DMS53 treated with DMSO at 0.1 percent for 48 hours (cell line): ENCODE data around the gene SLC7A10.
"Not testable (repeated sequence)": the region's sequence is repeated elsewhere in the genome, so short reads cannot be mapped to it uniquely, and the experiment has no call there.

Experiments
- DNase-seq: peaks from one replicate; lab custom pipeline; 2025; ENCODE audit not compliant: unreplicated experiment; lab: John Stamatoyannopoulos, UW

The SLC7A10 gene

DNA sequence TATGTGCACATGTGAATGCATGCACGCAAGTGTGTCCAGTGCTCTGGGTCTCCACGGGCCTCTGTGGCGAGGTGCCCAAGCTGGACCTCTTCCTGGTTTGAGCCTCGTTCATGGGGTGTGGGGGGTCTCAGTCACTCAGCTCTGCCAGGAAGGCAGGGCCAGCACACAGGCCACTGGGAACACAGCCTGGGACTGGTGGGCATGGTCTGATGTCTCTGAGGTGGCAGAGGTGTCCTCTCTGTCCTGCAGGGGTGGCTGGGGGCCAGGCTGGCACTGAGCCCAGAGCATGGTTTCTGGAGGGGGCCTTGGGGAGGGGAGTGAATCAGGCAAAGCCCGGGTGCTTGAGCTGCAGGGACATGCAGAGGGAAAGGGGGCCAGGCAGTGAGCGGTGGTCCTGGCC lies 22.1 kb downstream of the SLC7A10 start:
- no peak for DNase-seq

DNA sequence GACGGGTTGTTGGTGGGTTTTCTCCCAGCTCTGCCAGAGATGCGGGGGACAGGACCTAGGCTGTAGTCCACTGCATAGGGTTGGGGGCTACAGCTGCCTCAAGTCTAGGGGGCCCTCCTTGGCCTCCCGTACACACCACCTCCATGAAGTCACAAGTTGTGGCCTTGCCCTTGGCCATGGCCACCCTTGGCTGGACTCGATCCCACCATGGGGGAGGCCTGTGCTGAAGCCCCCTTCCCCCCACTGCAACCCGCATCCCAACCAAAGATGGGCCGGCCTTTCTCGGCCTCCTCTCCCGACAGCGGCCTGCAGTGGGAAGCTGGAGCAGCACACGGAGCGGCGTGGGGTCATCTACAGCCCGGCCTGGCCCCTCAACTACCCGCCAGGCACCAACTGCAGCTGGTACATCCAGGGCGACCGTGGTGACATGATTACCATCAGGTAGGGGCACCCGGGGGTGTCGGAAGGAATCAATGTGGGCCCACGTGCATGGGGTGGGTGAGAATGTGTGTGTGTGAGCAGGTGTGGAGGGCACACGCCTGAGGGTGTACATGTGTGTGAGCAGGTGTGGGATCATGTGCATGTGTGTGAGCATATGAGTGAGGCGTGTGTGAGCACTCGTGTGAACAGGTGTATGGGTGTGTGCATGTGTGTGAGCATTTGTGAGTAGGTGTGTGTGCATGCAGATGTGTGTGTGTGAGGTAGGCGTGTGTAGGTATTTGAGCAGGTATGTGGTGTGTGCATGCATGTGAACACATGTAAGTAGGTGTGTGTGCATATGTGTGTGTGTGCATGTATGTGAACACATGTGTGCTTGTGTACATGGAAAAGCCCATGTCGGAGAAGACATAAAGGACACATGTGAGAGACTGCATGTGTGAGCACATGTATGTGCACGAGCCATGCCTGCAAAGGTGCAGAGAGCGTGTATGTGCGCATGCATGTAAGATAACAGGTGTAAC lies 22.8 kb downstream of the SLC7A10 start:
- no peak for DNase-seq

DNA sequence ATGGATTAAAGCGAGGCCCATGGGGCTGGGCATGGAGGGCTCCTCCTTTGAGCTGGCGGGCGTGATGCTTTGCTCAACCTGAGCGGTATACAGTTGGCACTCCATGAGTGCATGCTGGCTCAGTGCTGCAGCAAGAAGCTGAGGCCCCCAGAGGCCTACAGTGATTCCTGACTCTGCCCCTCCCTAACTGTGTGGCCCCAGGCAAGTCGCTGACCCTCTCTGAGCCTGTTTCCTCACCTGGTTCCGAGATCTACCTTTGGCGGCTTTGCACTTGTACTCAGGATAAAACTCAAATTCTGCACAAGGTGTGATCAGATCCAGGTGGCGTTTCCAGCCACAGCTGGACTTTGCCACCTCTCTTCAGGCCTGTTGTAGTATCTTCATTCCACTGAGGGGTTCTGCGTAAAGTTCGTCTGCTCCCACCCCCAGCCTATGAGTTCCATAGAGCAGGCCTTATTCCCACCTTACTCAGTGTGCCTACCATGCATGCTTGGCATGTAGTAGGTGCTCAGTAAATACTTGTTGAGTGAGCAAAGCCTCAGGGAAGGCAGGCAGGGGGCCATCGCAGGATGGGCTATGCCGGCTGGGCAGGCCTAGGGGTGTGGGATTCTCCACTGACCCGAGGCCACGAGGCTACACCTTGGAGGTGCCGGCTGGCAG lies 23.6 kb downstream of the SLC7A10 start:
- no peak for DNase-seq

GRCh38 chr19:33201473-33201872 lies 24.2 kb downstream of the SLC7A10 start:
- no peak for DNase-seq

DNA sequence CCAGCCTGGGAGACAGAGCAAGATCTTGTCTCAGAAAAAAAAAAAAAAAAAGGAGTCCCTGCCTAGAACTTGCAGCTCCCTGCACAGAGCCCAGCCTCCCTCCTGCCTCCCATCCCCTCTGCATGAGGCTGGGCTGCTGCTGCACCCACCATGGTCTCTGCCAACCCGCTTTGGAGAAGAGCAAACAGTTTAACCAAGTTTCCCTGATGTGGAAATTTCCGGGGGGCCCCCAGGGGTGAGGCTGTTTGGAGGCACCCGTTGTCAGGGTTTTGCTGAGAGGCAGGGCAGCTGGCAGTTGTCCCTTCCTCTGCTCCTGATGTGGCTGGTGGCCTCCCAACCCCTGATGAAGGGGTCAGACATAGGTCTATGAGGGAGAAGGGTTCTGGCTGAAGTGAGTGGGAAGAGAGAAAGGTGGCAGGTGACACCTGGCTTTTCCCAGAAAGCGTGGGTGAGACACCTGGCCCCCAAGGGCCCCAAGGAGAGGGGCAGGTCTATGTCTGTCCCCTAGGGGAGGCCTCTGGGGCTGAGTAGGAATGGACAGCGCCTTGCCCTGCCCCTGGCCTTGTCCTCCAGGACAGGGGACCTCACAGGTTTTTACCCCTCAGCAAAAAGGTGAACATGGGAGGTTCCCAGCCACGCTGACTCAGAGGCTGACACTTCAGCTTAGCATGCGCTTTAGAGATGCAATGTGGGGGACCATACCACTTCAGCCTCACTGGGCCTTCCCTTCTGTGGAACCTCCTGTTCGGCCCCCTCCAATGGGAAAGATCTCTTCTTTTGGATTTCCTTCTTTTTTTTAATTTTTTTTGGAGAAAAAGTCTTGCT lies 26.0 kb downstream of the SLC7A10 start:
- DNase-seq: no peak

- DNase-seq: no peak
These were observed 27.5 kb downstream of the SLC7A10 start for GRCh38 chr19:33198169-33198568.

DNA sequence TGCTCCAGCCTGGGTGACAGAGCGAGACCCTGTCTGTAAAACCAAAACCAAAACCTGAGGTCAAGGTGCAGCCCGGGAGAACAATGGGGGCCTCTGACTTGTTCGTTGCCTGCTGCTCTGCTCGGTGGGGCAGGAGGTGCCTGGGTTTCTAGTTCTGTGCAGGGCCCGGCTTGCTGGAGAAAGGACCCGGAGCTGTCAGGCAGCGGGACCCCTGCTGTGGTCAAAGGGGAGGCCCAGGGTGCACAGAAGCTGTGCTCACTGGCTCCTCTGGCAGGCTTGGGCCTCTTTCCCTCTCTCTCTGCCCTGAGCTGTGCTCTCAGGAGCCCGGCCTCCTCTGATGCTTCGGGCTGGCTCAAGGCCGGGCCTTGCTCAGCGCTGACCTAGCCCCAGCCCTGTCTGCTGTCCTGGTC lies 28.1 kb downstream of the SLC7A10 start:
- no peak for DNase-seq

DNA sequence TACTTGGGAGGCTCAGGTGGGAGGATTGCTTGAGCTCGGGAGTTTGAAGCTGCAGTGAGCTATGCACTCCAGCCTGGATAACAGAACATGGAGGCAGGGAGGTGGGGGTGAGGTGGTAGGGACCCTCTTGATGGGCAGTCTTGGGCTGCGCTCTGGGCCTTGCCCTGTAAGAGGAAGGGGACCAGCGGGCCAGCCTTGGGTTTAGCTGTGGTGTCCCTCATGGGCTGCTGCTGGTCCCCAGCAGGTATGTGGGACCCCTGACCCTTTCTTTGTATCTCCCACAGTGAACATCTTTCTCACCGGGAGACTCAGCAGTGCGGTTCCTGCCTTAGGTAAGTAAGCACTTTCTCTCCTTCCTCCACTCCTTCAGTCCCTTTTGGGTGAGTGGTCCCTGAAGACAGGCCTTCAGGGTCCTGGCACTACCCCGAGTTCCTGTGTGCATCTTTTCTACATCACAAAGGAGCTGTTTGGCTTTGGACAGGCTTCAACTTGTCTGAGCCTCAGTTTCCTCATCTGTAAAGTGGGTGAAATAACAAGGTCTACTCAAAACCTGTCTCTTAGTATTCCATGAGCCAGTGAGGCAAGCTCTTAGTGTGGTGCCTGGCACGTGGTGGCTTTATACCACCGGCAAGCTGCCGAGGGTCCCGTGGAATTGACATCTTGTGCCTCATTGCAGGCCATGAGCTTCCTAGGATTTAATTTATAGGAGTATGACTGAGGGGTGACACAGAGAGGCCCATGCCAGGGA lies 29.0 kb downstream of the SLC7A10 start:
- no peak for DNase-seq

DNA sequence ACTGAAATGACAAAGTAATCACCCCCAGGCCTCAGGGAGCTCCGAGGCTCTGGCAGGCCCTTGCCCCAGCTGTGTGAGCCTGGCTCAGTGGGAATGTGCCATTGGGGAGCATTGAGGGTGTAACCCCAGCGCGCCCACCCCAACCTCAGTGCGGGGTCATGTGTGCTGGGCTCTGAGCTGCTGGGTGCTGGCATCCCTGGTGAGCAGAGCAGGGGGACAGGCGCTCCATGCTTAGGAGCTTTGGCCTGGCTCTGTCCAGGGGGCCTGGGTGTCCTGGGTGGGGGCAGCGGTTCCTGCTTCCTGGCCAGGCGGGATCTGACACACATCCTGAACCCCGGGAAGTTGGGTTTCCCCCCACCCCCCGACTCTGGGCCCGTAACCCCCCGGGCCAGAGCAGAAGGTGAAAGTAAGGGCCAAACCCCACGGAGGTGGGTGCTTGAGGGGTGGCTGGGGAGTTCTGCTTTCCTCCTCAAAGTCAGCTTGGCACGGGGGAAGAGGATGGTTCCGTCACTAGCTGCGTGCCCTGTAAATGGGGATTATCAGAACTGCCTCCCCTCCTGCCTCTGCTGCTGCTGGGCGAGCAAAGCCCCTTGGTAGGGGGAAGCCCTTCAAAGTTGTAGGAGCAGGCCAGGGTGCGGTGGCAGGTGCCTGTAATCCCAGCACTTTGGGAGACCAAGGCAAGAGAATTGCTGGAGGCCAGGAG lies 29.9 kb downstream of the SLC7A10 start:
- no peak for DNase-seq

DNA sequence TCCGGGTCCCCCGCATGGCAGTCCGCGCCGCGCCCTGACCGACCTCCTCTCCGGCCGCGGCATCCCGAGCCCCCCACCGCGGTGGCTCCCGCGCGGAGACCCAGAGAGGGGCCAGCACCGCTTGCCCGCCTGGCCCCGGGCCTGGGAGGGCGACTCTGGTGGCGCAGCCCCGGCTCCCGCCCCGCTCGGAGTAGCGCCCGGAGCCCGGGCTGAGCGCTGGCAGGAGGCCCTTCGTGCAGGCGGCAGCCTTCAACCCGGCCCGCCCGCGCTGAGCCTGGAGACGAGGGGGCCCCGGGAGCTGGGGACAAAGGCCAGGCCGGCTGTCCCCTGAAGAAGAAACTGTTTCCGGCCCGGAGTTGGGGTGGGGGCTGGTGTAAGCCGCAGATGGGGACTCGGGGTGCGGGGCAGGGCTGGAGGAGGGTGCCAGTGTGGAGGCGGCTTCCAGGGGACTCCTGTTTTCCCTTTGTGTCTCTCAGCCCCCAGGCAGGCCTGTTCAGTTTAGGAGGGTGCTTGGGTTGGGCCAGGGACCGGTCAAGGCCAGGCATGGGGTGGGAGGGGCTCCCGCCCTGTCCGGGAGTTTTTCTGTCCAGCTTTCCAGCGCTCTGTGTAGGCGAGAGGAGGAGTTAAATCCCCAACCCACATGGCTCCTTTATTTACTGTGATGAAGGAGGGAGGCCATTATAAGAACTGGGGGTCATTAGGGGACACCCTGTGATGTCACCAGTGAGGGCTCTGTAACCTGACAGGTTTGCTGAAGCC lies 30.6 kb downstream of the SLC7A10 start:
- no peak for DNase-seq

DNA sequence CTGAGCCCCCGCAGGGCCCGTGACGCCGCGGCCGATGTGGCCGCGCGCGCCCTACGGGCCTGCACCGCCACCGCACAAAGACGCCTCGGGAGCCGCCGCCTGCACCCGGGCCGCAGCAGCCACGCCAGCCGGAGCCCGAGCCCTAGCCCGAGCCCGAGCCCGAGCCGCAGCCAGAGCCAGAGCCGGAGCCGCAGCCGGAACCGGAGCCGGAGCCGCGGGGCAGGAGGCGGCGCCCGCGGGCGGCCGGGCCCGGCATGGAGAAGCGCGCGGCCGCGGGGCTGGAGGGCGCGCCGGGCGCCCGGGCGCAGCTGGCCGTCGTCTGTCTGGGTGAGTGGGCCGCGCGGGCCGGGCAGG lies 31.1 kb downstream of the SLC7A10 start:
- no peak for DNase-seq

- no peak for DNase-seq
These were observed 31.7 kb downstream of the SLC7A10 start, which contains the start of gene LRP3 for GRCh38 chr19:33193865-33194362. Gene LRP3 (plus strand): TSS chr19:33194330. CDS start chr19:33194786, 456 bp downstream.

DNA sequence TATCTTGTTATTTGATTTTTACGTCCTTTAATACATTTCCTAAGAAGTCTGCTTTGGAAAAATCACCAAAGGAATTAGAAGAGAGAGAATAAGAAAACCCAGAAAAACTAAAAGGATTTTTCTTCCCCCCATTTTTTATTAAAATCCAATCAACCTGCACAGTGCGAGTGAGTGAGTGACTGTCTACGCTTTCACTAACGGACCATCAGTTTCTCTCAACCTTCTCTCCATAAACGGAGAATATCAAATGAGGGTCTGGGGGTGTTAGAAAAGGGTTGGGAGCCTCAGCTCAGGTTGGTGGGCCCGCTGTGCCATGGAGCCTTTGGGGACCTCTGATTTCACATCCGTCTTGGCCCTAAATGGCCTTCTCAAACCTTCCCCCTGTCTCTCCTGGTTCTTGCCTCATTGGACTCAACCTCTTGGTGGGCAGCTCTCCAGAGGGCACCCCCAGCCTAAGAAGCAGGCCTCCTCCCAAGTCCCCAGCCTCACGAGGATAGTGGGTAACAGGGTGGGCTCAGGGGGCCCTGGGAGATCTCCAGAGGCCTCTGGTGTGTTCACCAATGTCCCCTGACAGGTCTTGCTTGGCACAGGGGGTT lies 32.3 kb downstream of the SLC7A10 start:
- no peak for DNase-seq

- no peak for DNase-seq
These were observed 33.6 kb downstream of the SLC7A10 start for GRCh38 chr19:33192010-33192409.

DNA sequence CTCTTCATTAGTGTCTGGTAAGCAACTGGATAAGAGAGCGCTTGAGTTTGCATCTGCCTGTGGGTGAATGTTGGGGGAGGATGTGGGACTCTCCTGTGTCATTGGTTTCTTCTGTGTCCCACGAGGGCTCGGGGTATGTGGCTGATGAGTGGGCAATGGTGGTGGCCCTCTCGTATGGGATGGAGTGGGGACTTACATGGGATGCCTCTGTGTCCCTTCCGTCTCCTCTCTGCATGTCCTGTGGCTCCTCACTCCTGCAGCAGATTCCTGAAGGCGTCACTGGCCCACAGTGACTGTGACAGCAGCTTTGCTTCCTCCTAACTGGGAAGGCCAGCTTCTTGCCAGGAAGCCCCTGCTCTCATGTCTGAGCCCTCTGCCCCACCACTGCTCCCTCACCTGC lies 34.1 kb downstream of the SLC7A10 start:
- no peak for DNase-seq

DNA sequence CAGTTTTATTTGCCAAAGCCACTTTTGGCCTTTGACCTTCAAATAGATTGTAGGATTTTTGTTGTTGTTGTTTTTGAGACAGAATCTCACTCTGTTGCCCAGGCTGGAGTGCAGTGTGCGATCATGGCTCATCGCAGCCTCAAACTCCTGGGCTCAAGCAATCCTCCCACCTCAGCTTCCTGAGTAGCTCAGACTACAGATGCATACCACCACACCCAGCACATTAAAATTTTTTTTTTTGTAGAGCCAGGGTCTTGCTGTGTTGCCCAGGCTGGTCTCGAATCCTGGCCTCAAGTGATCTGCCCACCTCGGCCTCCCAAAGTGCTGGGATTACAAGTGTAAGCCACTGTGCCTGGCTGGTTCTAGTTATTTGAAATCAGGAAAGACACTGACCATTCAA lies 34.6 kb downstream of the SLC7A10 start:
- not testable (repeated sequence) for DNase-seq

- DNase-seq: no peak
These were observed 36.2 kb downstream of the SLC7A10 start for GRCh38 chr19:33189453-33189852.

GRCh38 chr19:33187183-33187540 lies 38.5 kb downstream of the SLC7A10 start:
- DNase-seq: no peak
